Sciatic nerve (tissue), 2 donors: ENCODE results near the gene NUDCD3. TPM values are rescaled to one million over a fixed set of nuclear protein-coding genes. Genes with fewer than 3 reads are reported as not detected.

Experiments used
- ATAC-seq: fragments of 200-7000 bp; cut with Tn5 transposase; one replicate; pipeline ENCODE4 v1.9.1; 2020; ENCODE audit warnings: mild to moderate bottlenecking, moderate library complexity
- DNase-seq: peaks from one replicate; pipeline ENCODE4 v3.0.0-alpha.2; 2020; ENCODE audit warnings: low spot score
- intact Hi-C: fragments of 100-400 bp; cut with DNase I; formaldehyde crosslinking; loops from one replicate; pipeline ENCODE4 v1.14.2; 2022
- total RNA-seq: library from RNA; stranded (reverse); fragmentation: NEBNext Ultra II Directional; extraction: Animal tissue kit (Norgen Biotek cat#: 25700); gene quantifications from one replicate; pipeline ENCODE4 v1.2.1, GENCODE V29; 2021
- donor health status: DM: no; HTN: no; CAD: no.
- donor health status: DM: no; HTN: no; CAD: no.

Gene NUDCD3
- total RNA-seq, 1 donor from 2014 or later = 101 TPM

DNA sequence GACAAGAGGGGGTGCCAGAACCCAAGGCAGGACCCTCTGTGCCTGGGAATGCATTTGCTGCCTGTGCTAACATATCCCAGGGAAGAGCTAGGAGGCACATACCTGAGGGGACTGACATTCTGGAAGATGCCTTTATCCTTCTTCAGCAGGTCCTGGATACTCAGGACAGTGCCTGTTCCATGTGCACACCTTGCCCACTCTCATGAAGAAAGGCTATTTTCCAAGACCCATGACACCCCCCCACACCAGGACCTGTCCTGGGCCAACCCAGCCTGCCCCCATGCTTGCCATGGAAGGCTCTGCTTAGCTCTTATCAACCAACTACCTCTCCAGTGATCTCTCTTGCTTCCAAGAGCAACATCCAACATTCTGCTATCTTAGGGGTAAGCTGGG, 97.8 kb downstream of the NUDCD3 start:
- DNase-seq = peak; percentile 23
- intact Hi-C loops = no loop called here
- ATAC-seq = no peak

DNA sequence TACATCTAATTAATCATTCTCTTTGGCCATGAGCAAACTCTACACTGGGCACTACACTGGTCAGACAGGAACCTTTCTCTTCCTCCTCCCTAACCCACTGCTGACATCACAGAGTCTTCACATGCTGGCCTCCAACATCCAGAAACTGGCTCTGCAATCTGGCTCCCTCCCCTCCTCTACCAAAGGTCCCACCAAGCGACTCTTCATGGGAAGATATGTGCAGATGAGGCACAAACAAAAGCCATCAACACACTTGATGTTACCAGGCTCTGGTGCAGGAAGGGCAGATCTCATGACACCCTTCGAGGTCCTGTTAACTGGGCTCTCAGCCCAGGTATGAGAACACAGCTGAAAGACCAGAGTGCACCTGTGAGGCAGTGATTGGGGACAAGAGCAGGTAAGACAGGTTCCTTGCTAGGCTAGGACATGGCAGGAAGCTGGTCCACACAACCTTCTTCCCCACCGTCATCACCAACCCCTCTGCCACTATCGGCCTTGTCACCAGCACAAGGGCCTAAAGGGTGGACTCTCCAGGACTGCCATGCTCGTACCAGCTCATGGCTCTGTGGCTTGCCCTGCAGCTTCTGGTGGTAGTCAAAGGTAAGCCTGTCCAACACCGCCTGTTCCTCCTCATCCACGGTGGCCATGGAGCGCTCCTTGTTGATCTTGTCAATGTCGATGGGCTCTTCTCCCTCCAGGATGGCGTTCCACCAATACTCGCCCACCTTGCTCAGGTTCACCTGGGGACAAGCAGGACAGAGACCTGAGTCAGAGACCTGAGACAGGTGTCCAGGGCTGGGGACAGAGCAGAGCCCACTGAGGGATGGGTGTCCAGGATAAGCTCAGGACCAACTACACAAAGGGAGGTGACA, 98.5 kb downstream of the NUDCD3 start:
- intact Hi-C loops = no loop called here
- DNase-seq (peak; percentile 43), ATAC-seq (no peak)

DNA sequence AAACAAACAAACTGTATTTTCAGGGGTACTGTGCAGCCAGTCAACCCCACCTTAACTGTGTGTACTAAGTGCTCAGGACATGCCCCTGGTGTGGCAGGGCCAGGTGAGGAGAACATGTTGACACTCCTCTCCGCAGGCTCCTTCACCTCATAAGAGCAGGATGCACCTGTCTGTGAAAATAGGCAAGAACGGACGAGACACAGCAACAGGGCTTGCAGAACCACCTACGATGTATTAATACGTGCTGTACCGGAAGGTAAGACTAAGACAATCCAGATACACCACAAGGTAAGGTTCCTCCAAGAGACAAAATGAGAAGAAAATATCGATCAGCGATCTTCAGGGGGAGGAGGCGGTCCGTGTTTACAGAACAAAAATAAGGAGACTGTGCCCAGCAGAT, 99.3 kb downstream of the NUDCD3 start:
- ATAC-seq (no peak), DNase-seq (no peak)

DNA sequence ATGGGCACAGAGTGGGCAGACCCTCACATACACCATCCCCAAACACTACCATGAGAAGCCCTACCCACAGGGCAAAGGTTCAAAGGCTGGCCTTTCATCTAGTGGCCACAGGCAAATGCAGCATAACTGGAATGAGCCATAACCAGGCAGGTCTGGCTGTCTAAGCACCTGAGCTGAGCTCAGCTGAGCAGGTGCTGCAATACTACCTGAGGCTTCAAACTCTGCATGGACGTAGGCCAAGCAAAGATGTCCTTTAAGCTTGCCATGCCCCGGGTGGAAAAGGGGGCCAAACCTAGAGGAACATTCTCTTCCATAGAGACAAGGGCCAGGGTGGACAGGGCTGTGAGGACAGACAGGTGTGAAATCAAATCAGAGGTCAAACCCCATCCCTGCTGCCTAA, 99.8 kb downstream of the NUDCD3 start:
- DNase-seq (no peak), ATAC-seq (no peak)
- intact Hi-C loops = no loop called here

More for the DNA sequence above, 99.3 kb downstream of the NUDCD3 start:
- intact Hi-C loops = no loop called here

DNA sequence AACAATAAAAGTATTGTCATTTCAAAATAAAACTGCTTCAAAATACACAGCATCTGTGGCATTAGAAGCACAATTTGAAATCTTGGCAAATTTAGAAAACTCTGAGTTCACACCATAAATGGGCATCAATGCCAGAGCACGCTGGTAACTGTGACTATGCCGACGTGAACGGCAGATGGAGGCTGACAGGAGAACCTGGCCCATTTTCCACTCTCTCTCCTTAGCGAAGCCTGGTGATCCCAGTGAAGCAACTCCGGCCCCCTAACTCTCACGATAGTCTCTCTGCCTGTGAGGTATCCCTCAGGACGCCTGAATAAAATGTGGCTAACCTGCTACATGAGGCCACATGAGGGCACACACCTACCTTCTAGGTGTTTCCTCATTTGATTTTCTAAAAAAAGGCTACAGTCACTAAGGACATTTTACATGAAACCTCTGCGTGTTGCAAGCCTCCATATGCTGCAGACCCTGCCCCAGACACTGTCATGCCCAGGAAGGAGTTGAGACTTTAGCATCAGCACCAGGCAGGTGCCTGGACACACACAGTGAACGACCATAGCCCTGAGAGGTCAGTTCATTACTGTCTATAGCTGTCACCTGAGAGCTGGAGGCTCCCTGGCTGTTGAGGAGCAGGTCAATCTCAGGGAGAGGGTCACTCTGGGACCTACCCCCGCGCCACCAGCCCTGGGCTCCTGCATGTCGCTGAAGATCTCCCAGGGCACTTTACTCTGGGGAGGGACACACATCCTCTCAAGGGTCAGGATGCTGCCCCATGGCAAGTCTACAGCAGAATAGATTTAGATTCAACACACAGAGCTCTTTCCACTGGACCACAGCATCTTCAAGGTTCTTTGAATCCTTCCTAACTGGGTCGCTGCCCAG, 102.1 kb downstream of the NUDCD3 start:
- DNase-seq (peak; percentile 30), ATAC-seq (no peak)
- intact Hi-C loops = no loop called here

DNA sequence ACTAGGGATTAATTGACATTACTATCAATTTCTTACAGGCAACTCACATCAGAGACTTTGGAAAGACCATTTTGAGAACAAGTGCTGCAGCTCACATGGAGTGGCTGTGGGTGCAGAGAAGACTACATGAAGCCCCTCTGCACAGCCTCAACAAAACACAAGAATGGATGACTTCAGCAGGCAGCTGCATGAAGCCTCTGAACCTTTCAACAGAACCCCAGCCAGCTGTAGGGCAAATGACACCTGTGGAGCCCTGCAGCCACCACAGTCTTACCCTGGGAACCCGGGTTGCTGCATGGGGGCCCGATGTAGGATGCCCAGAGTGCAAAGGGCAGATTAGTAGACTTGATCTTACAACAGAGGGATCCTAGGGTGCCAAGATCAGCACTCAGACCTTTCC, 103.1 kb downstream of the NUDCD3 start:
- DNase-seq = peak; percentile 17

DNA sequence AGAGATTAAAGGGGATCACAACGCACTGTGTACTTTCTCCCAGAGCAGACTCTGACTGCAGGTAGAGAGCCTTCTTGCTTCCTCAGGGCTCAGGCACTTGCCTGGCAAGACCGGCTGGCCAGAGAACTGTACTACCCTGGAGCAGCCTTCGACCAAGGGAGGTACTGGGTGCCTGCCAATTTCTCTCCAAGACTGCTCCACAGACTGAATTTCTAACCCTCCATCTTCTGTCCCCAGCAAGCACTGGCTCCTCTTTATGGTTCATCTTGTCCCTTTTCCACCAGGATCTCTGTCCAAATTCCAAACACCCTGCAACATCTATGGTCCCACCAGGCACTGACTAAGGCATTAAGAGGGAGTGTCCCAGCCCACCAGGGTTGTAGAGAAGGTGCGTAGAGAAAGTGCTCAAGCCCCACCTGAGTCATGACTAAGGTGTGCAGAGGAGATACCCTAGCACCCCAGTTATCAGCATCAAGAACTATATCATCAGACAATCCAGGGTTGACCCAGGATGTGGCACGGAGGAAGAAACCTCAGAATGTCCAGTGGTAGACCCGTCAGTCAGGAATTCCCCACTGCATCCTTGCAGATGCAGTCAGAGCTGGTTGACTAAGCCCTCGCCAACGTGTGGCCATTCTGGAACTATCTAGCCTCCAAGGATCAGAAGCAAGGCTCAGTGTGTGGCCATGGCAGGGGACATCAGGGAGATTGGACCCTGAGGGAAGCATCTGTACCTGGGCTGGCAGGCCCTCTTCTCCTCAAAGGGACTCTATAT, 104.1 kb downstream of the NUDCD3 start:
- intact Hi-C loops = no loop called here
- DNase-seq = peak; percentile 44
- no peak for ATAC-seq

More for the DNA sequence above, 103.1 kb downstream of the NUDCD3 start:
- ATAC-seq = no peak
- intact Hi-C loops = no loop called here

DNA sequence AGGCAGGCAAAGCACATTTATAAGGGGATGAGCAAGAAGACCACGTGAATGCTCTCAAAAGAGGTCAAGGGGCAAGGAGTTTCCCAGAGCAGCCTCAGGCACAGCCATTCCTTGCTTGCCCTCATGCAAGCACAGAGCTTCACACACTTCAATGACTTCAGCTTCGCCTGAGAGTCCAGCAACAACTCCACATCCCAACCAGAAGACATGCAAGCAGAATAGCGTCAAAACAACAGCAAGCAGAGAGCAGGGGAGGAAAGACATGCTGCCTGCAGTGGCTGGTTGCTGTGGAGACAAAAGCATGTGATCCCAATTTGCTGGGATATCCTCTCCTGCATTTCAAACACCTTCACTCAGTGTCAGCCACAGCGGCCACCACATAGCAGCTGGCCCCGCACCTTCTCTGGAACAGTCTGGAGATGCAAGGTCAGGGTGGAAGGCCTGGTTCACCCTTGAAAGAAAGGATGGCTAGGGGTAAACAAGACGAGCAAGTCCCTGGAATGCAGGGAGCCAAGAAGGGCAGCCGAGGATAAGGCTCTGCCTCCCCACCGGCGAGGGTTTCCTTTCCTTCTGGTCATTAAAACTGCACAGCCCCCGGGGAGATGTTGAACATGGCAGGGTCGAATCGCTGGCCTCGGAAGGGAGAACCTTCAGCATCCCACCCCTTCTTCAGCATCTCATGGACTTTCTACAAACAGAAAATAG, 104.9 kb downstream of the NUDCD3 start:
- ATAC-seq (no peak), DNase-seq (peak; percentile 38)
- intact Hi-C loops = no loop called here

DNA sequence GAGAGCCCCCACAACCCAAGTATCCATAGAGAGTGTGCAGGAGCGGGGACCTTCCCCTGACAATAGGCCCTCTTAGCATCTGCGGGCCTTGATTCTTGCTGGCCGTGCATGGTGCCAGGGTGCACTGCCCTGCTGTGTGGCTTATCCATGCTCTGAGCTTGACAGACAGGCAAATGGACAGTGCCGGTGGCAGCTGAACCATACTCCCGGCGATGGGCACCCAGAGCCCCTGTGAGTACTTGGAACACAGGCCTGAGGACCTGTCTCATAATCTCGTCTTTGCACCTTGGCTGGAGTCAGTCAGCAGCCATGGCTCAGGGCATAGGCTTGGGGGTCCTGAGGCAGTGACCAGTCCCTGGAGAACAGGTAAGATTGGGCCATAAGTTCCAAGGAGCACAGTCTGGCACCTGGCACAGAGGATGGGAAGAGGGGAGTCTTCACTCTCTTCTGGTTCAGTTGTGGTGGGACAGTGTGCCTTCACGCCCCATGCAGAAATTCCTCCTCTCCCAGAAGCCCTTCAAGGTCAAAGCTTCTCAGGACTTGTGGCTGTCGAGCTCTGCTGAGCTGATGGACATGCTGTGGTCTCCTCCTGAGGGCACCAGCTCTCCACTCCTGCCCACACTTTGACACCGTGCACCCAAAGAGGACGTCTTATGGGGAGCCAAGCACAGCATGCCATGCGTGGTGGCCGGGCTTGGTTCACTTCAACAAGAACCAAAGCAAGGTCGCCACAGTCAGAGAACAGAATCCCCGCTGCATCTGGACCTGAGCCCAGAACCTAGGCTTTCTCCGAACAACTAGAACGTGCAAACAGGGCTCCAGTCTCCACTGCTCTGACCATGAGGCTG, 105.6 kb downstream of the NUDCD3 start:
- ATAC-seq (no peak), DNase-seq (peak; percentile 48)
- intact Hi-C loops = no loop called here

DNA sequence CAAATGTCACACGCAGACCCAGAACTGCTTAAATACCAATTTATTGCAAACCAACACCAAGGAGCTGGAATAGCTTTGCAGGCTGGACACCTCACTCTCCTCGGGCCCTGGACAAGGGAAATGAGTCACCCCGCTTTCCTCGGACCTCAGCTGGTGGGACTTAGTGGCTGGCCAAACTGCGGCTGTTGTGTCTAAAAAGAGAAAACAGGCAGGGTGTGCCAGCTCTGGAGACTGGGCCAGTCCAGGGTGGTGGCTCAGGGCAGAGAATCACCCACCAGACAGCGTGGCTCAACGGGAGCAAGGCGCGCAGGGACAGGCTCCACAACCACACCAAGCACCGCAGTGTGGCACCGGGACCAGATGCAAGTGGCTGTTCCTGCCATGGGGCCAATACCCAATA, 106.9 kb downstream of the NUDCD3 start:
- ATAC-seq = no peak
- DNase-seq = peak; percentile 53
- intact Hi-C loops = no loop called here

DNA sequence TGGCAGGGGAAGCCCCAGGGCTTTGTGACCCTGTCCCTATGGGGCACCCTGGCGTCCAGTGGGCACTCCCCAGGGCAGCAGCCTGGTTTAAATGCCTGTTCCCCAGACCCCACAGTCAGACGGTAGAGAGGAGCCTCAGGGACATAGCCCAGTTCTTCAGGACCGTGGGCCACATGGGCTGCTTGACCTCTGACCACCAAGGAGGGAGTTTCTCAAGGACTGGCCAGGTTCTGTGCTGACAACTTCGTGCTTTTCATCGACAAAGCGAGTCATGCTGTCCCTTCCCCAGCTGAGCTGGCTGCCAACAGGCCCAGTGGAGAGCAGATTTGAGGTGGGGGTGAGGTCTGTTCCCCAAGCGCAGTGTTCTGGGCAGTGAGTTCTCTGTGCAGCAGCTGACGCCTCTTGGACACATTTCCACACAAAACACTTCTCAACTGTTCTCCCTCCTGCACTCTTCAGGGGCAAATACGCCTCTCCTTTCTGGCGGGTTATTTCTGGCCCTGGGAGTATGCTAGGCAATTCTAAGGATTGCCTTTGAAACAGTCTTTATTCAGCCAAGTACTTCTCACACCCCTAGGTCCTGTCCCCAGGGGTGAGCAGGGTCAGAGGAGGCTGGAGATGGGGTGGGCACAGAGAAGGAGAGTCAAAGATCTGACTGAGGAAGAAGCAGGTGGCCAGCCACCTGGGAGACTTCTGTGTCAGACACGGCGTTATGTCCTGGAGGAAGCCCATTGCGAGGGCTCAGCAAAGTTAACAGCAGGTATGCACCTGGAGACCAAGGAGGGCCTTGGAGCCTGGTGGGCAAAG, 107.8 kb downstream of the NUDCD3 start:
- ATAC-seq (peak; percentile 68), DNase-seq (peak; percentile 50)
- intact Hi-C loops = no loop called here

DNA sequence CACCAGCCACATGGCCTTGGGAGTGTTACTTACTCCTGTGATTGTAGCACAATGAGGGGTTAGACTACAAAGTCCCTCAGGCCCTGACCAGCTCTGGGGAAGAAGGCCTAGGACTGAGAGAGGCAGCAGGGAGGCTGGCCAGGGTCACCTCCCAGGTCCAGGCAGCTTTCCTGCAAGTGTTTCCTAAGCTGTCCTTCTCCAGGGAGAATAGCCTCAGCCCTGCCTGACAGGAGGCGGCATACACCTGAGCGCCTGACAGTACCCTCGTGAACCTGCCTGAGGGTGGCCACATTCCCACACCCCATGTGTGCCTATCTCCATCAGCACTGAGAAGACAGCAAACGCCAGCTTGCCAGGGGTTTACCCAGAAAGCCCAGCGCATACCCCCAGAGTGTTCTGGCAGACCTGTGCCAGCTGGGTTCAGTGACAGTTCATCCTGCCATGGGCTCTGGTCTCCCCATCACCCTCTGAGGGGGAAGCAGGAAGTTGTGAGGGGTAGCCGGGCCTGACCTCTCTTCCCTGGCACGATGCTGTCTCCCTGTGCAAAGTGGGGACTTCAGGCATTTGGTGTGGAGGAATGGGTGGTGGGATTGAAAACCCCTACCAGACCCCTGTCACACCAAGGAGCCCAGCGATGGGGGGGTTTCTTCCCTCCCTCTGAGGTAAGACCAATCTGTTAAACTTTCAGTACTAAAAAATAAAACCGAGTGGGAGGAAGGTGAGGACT, 108.8 kb downstream of the NUDCD3 start:
- DNase-seq (no peak), ATAC-seq (no peak)
- intact Hi-C loops = no loop called here

DNA sequence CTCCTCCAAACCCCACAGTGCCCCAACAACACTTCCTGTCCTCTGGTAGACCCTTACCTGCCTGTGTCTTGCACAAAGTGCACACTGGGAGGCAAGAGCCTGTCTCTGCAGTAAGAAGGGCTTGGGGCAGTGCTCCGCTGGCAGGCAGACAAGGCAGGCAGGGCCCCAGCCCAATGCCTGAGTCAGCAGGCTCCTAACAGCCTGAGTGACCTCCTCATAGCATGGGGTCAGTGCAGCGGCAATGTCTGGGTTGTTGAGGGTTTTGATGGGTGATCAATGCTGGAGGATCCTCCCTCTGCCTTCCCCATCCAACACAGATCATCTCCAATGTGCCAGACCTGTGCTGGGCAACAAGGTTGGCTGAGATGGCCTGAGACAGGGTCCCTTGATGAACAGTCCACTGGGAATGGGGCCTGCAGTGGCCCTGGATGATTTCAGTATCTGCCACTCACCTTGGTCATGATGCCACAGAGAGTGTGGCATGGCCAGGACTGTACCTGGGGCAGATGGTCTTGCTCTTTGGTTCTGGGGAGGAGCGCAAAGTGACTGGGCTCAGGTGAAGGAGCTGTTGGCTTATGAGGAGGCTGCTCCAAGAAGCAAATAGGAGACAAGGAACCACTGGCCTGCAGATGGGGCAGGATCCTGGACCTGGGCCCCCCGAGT, 109.5 kb downstream of the NUDCD3 start:
- ATAC-seq = no peak
- no peak for DNase-seq
- intact Hi-C loops = no loop called here

DNA sequence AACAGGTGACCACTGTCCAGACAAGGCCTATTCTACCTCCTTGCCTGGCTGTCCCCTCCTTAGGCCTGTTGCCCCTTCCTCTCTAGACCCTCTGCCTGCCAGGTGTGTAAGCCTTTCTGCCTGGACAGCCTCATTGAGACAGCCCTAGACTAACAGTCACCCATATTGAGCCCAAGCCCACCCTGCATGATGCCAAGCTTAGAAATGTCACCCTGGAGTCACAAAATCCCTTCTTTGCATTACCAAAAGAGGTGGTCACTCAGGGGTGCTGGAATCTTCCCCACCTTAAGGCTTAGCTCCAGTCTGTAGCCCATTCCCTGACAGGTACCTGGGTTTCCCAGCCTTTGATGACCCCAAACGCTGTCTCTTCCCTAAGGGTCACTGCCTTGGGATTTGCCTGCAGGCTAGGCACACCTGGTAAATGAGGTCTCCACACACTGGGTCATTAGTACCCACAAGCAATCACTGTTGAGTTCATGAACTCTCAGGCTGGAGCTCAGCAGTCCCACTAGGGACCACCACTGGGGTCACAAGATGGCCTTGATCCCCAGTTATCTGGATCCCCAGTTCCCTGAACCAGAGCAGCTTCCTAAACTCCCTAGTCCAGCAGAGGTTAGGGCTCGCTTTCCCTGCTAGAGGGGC, 110.1 kb downstream of the NUDCD3 start:
- intact Hi-C loops = no loop called here
- DNase-seq (no peak), ATAC-seq (no peak)

DNA sequence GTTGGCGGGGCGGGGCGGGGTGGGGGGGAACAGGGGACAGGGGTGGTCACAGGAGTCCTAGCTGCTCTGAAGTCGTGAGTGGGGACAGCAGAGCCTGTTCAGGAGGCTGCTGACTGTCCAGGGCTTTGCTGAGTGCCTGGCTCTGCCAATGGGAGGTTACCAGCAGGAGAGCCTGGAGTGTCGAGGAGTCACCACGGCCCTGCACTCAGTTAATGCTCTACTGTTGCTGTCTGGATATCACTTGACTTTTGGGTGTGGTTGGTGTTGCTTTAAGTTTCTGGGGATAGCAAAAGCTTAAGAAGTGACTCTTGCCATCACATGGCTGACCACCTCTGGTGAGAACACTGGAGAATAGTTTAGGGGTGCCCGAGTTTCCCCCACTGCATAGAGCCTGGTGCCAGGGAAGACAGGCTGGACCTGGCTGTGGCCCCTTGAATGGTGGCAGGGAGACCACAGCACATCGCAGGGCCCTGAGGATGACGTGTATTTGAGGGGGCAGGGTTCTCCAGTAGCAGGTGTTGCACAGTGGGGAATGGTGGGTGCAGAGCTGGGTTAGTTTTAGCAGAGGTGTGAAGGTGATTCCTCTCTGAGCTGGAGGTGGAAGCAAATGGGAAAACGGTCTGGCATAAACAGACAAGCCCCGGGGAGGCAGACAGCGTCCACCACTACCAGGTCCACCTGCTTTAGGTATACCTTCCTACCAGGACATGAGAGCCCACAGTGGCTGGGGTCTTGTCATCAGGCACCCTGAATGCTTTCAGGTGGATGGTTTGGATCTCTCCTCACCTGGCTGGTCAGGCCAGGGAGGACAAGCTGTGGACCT, 110.9 kb downstream of the NUDCD3 start:
- ATAC-seq (no peak), DNase-seq (no peak)
- intact Hi-C loops = no loop called here
